K562 (cell line): Measurements from ENCODE around the gene OR1J1. TPM values are rescaled to one million over a fixed set of nuclear protein-coding genes. Genes with fewer than 3 reads are reported as not detected.

Source experiments
- ARHGAP35 ChIP-seq: fragments of 450-650 bp; IDR thresholded peaks from 2 replicates; pipeline ENCODE4 v1.6.1; 2018; ENCODE audit not compliant: partially characterized antibody
- ARID3A ChIP-seq: IDR thresholded peaks from 2 replicates; pipeline ENCODE4 v1.6.1; 2012; ENCODE audit warnings: low read depth, low read length, improper control_type of control experiment, borderline replicate concordance
- ASH1L ChIP-seq: fragments of 450-650 bp; IDR thresholded peaks from 2 replicates; pipeline ENCODE4 v1.6.1; 2018; ENCODE audit warnings: borderline replicate concordance, mild to moderate bottlenecking, low read depth; ENCODE audit not compliant: partially characterized antibody
- ATF3 ChIP-seq, 2 experiments: fragments of 450-650 bp in 1 of 2; sonication (generic) in 1 of 2; formaldehyde crosslinking in 1 of 2; IDR thresholded peaks in 1 of 2; conservative IDR thresholded peaks in 1 of 2; 2 replicates each; pipeline versions ENCODE4 v1.6.1 to v1.8.1; 2016 to 2023; ENCODE audit warnings: mild to moderate bottlenecking in 2 of 2, moderate library complexity in 2 of 2, inconsistent platforms in 1 of 2, missing genetic modification reagents in 1 of 2
- CBX3 ChIP-seq, 2 experiments: IDR thresholded peaks; 1 replicate in 1 of 2; 2 replicates in 1 of 2; pipeline ENCODE4 v1.6.1; 2012; ENCODE audit warnings: inconsistent platforms in 2 of 2, low read length in 2 of 2, borderline replicate concordance in 1 of 2, control low read depth in 1 of 2
- CCNT2 ChIP-seq: IDR thresholded peaks from 2 replicates; pipeline ENCODE4 v1.6.1; 2011; ENCODE audit warnings: borderline replicate concordance, low read depth, mild to moderate bottlenecking, moderate library complexity, mixed read lengths, low read length; ENCODE audit not compliant: insufficient read length; ENCODE audit errors: extremely low read depth
- HDAC1 ChIP-seq, 2 experiments: fragments of 450-650 bp; IDR thresholded peaks; 2 replicates each; pipeline ENCODE4 v1.6.1; 2016 to 2017; ENCODE audit warnings: inconsistent platforms in 1 of 2, mild to moderate bottlenecking in 1 of 2, moderate library complexity in 1 of 2
- HMGN3 ChIP-seq: IDR thresholded peaks from 2 replicates; pipeline ENCODE4 v1.6.1; 2011; ENCODE audit warnings: borderline replicate concordance, low read depth, mild to moderate bottlenecking, mixed read lengths, low read length; ENCODE audit not compliant: insufficient read length; ENCODE audit errors: extremely low read depth
- HNRNPH1 ChIP-seq: fragments of 200-400 bp; formaldehyde crosslinking; optimal IDR thresholded peaks from 2 replicates; pipeline ENCODE3; 2017; ENCODE audit warnings: low read depth, mild to moderate bottlenecking, low read length, moderate library complexity
- MTA2 ChIP-seq: fragments of 450-650 bp; IDR thresholded peaks from 2 replicates; pipeline ENCODE4 v1.6.1; 2016; ENCODE audit warnings: low read depth
- MYNN ChIP-seq, 2 experiments: sonication (generic); formaldehyde crosslinking in 1 of 2; IDR thresholded peaks; 2 replicates each; pipeline versions ENCODE4 v1.5.0 to v1.6.1; 2016 to 2020; ENCODE audit warnings: antibody characterized with exemption in 1 of 2, missing genetic modification reagents in 1 of 2
- NFRKB ChIP-seq: fragments of 450-650 bp; IDR thresholded peaks from 2 replicates; pipeline ENCODE4 v1.6.1; 2016; ENCODE audit warnings: low read depth
- PCBP1 ChIP-seq: fragments of 200-400 bp; formaldehyde crosslinking; IDR thresholded peaks from 2 replicates; pipeline ENCODE4 v1.6.1; 2018; ENCODE audit warnings: mild to moderate bottlenecking, low read depth, low read length; ENCODE audit not compliant: poor library complexity, severe bottlenecking
- POLR2B ChIP-seq: fragments of 450-650 bp; IDR thresholded peaks from 2 replicates; pipeline ENCODE4 v1.6.1; 2018; ENCODE audit warnings: low read depth; ENCODE audit not compliant: partially characterized antibody
- STAT5A ChIP-seq: IDR thresholded peaks from 2 replicates; pipeline ENCODE4 v1.6.1; 2012; ENCODE audit warnings: low read length, inconsistent platforms, borderline replicate concordance
- TEAD4 ChIP-seq, 2 experiments: sonication (generic) in 1 of 2; formaldehyde crosslinking in 1 of 2; IDR thresholded peaks; 2 replicates each; pipeline versions ENCODE4 v1.6.1 to v1.8.0; 2012 to 2022; ENCODE audit warnings: borderline replicate concordance in 1 of 2, inconsistent platforms in 1 of 2, low read length in 1 of 2, mild to moderate bottlenecking in 1 of 2, missing genetic modification reagents in 1 of 2
- XRCC3 ChIP-seq: fragments of 450-650 bp; IDR thresholded peaks from 2 replicates; pipeline ENCODE4 v1.6.1; 2017; ENCODE audit warnings: mild to moderate bottlenecking, moderate library complexity
- ZBTB33 ChIP-seq: sonication (generic); formaldehyde crosslinking; IDR thresholded peaks from 2 replicates; pipeline ENCODE4 v1.8.1; 2023; ENCODE audit warnings: mild to moderate bottlenecking, missing genetic modification reagents
- ZBTB5 ChIP-seq: fragments of 450-650 bp; IDR thresholded peaks from 2 replicates; pipeline ENCODE4 v1.6.1; 2017; ENCODE audit warnings: antibody characterized with exemption
- ZNF175 ChIP-seq: fragments of 200-800 bp; sonication (Bioruptor generic); IDR thresholded peaks from 2 replicates; pipeline ENCODE4 v1.6.1; 2016; ENCODE audit warnings: low read depth, mild to moderate bottlenecking, missing genetic modification characterization, missing compliant biosample characterization
- polyA plus RNA-seq, 8 experiments: library from polyadenylated mRNA; depleted of rRNA in 4 of 8; stranded (reverse) in 5 of 8; unstranded in 3 of 8; fragments of >200 nt; fragmentation: Nextera tagmentation in 2 of 8; fragmentation: Illumina TruSeq in 1 of 8; extraction: Ambion mirVana in 2 of 8; extraction: Trizol in 1 of 8; gene quantifications; 2 replicates each; pipeline versions ENCODE4 v1.2.1 to v1.2.3, GENCODE V29; 2011 to 2014; ENCODE audit warnings: inconsistent platforms in 1 of 8, missing spikeins in 1 of 8
- total RNA-seq, 7 experiments: library from RNA; depleted of rRNA in 6 of 7; stranded (reverse); fragments of >200 nt in 6 of 7; fragmentation: Illumina TruSeq in 2 of 7; extraction: Trizol in 2 of 7; gene quantifications; 2 replicates each; pipeline versions ENCODE4 v1.2.1 to v1.2.3, GENCODE V29; 2011 to 2021; ENCODE audit warnings: low replicate concordance in 1 of 7

OR1J1 gene
- total and polyA plus RNA-seq, 9 of the 15 experiments (the other 6 are each of a cell fraction or from before 2014, with no cell fraction given): not detected

GRCh38 chr9:122446819-122447484 lies 30.8 kb downstream of the OR1J1 start (continued):
- TF ChIP-seq ZBTB5 (no peak), TEAD4 (IDR thresholded peaks at IDR 0.05; ENCODE audit: low read length) (peak; percentile 98), TEAD4 (CRISPR knock-in tag; IDR thresholded peaks at IDR 0.05; ENCODE audit: borderline replicate concordance) (no peak), HDAC1 (IDR thresholded peaks at IDR 0.05) (no peak), NFRKB (no peak), ARID3A (no peak), CBX3 (IDR thresholded peaks at IDR 0.05; ENCODE audit: borderline replicate concordance in 1 of 2, low read length in 2 of 2) (no peak), HNRNPH1 (no peak), ZNF175 (CRISPR knock-in tag) (0 out of 2 replicates have a peak, but pooled peaks have one; percentile 44), STAT5A (peak; percentile 99), ARHGAP35 (no peak), XRCC3 (peak; percentile 59; the same call in 1 of the 2 replicates), HMGN3 (no peak), ATF3 (IDR thresholded peaks at IDR 0.05) (peak; percentile 42; the same call in 1 of the 2 replicates), ATF3 (CRISPR knock-in tag; conservative IDR thresholded peaks at IDR 0.05) (no peak), CCNT2 (peak; percentile 50), MYNN (IDR thresholded peaks at IDR 0.05) (no peak), MYNN (CRISPR knock-in tag; IDR thresholded peaks at IDR 0.05) (no peak), POLR2B (no peak), MTA2 (peak; percentile 99), ZBTB33 (CRISPR knock-in tag) (no peak), ASH1L (no peak), PCBP1 (no peak)
